ENCODE results near the gene PLCL2.

DNA sequence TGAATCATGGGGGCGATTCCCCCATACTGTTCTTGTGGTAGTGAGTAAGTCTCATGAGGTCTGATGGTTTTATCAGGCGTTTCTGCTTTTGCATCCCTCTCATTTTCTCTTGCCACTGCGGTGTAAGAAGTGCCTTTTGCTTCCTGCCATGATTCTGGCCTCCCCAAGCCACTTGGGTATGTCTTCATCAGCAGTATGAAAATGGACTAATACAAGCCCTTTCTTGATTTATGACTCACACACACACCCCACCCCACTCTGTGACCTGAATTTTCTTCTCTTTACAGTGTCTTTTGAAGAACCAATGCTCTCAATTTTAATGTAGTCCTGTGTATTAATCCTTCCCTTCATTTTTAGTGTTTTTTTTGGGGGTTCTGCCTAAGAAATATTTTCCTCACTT lies 244.8 kb downstream of the PLCL2 start:
- TF ChIP-seq, protein P1, sequence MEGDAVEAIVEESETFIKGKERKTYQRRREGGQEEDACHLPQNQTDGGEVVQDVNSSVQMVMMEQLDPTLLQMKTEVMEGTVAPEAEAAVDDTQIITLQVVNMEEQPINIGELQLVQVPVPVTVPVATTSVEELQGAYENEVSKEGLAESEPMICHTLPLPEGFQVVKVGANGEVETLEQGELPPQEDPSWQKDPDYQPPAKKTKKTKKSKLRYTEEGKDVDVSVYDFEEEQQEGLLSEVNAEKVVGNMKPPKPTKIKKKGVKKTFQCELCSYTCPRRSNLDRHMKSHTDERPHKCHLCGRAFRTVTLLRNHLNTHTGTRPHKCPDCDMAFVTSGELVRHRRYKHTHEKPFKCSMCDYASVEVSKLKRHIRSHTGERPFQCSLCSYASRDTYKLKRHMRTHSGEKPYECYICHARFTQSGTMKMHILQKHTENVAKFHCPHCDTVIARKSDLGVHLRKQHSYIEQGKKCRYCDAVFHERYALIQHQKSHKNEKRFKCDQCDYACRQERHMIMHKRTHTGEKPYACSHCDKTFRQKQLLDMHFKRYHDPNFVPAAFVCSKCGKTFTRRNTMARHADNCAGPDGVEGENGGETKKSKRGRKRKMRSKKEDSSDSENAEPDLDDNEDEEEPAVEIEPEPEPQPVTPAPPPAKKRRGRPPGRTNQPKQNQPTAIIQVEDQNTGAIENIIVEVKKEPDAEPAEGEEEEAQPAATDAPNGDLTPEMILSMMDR (IDR thresholded peaks at IDR 0.05) = no peak
- TF ChIP-seq POLR2A (IDR thresholded peaks at IDR 0.05) = no peak
